Stimulated activated CD4-positive, alpha-beta T cell treated with anti-CD3 and anti-CD28 coated beads, Interleukin-4, amount 100 ng/mL, for 1 hour (primary cell): Measurements from ENCODE around the gene CHMP2A.

ENCODE experiments used
- DNase-seq: peaks from one replicate; pipeline ENCODE4 v3.0.0-alpha.2; 2020

Gene CHMP2A

GRCh38 chr19:58569943-58570670, 15.2 kb upstream of the CHMP2A start:
- peak; percentile 1 for DNase-seq

- DNase-seq, result no peak
These were observed 14.5 kb upstream of the CHMP2A start for GRCh38 chr19:58569191-58569942.

GRCh38 chr19:58568453-58569130, 13.7 kb upstream of the CHMP2A start:
- DNase-seq, result peak; percentile 1

DNA sequence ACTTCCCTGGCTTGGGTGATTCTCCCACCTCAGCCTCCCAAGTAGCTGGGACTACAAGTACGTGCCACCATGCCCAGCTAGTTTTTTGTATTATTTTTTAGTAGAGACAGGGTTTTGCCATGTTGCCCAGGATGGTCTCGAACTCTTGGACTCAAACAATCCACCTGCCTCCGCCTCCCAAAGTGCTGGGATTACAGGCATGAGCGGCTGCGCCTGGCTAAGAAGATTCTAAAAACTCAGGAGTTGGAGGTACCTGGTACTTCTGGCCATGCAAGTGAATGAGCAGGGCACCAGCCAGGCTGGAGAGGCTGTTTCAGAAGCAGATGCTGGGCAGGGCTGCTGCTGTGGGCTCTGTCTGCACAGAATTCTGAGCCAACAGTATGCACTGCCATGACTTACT, 12.1 kb upstream of the CHMP2A start:
- DNase-seq, result no peak

DNA sequence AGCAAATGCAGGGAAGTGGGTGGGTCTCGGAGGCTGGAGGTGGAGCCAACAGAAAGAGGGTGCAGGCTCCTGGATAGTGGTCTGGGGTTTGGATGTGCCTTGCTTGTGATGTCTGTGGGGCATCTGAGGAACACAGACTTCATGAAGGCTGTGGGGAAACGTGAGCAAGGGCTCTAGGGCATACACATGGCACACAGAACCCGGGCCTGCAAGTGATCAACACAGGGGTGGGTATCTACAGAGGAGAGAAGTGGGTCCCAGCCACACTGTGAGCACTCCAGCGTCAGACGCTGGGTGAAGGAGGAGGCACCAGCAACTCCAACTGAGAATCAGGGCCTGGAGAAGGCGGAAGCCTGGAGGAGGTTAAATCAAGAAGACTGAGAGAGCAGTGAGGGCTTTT, 8.9 kb upstream of the CHMP2A start:
- DNase-seq, result no peak

- peak; percentile 42 for DNase-seq
These were observed 8.2 kb upstream of the CHMP2A start for GRCh38 chr19:58563034-58563573.

DNA sequence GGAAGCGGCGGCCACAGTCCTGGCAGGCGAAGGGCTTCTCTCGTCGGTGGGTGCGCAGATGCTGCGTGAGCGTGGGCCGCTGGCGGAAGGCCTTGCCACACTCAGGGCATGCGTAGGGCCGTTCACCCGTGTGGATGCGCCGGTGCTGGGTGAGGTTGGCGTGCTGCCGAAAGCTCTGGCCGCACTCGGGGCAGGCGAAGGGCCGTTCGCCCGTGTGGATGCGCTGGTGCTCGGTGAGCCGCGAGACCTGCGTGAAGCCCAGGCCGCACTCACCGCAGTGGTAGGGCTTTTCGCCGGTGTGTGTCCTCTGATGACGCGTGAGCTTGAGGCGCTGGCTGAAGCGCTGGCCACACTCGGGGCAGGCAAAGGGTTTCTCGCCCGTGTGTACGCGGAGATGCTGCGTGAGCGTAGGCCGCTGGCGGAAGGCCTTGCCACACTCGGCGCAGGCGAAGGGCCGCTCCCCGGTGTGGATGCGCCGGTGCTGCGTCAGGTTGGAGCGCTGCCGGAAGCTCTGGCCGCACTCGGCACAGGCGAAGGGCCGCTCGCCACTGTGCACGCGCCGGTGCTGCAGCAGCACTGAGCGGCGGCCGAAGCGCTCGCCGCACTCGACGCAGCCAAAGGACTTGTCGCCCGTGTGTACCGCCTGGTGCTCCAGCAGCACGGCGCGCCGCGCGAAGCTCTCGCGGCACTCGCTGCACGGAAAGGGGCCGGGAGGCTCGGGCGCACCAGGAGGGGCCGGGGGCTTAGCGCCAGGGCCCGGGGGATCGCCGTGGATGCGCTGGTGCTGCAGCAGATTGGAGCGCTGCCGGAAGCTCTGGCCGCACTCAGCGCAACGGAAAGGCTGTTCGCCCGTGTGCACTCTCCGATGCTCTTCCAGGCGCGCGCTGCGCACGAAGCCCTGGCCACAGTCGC, 7.5 kb upstream of the CHMP2A start:
- peak; percentile 36 for DNase-seq

DNA sequence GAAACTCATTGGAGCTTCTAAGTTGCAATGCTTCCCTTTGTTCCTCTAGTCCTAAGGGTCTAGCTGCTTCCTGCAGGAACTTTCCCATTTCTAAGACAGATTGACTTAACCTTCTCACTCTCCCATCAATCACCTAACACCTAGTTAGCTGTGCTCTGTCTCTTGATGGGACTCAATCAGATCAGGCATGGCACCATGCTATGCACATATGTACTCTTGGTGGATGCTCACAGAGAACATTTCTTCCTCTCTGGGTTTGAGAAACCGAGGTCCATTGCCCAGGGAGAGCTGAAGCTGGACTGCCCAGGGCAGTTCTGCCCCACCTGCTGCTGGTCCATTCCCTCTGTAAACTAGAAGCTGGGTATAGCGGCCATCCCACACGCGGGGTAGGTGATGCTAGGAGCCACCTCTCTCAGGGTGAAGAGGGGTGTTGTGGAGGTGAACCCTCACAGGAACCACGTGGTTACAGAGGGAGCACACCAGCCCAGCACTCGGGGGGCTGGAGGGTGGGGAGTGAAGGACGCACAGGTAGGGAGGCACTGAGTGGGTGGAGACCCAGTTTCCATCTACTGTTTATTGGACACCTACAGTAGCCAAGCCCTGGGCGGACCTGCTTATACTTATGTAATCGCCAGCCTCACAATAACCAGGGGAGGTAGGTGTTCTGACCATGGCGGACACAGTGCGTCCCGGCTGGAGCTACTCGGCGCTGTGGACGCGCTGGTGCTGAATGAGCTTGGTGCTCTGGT, 6.6 kb upstream of the CHMP2A start:
- no peak for DNase-seq

- DNase-seq, result no peak
These were observed 6.0 kb upstream of the CHMP2A start for GRCh38 chr19:58560921-58561320.

DNA sequence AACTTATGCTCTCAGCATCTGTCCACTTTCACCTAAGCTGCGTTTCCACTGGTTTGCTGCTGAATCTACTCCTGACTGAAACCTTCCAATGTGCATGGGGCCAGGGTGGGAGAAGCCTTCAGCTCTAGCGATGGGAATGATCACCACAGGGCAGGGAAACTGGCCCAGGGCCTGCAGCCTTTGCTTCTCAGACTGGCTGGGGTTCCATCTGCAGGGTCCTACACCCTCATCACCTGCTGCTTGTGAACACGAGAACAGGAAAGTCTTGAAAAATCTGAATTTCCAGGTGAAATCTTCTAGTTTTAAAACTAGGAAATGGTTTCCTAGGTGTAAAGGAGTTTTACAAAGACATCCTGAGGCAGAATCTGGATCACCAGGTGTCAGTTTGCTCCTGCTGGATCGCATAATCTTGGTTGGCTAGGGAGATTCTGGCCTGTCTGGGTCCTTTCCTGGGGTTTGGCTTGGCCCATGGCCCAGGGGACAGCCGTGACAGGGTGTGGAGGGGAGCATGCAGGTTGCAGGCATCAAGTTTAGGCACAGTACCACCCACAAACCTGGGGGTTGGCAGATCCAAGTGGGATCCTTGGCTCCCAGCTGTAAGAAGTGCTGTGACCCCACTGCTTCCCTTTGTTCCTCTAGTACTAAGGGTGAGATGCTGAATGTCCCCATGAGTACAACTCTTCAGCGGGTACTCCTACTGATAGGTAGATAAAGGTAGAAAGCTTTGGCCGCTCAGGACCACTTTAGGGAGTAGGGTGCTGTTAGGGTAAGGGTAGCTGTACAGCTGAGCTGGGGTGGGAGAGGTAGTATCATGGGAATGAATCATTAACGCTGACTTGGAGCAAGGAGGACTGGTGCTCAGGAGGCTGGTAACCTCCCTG, 5.3 kb upstream of the CHMP2A start:
- no peak for DNase-seq

DNA sequence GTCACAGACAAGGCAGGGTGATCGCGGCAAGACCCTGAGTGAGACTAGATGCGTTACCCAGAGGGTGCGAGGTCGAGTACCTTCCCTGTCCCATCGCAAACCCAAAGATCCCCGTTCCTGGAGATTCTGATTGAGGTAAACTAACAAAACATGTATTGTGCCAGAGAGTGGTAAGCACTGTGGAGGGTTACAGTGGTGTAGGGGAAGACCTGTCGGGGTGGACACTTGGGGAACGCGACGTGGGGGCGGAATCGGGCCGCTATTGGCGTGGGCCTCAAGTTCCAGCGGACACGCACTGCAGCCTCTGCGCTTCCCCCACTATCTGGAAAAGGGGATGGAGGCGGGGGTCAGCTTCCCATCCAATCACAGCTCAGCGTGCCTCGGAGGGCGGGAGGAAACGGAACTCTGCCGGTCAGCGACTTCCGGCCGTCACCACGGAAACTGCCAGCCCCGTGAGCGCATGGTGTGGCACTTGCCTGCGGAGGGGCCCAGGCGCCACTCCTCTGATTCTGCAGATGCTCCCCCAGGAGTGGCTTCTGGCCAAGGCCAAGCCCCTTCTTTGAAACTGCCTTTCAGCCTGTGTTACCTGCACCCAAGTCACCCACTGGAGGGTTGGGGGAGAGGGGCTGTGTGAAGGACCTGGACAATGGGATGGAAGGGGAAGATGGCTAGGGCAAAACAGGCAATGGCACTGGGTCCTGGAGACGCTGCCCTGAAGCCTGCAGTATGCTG, 4.5 kb upstream of the CHMP2A start:
- DNase-seq, result peak; percentile 61

- peak; percentile 100 for DNase-seq
These were observed 3.8 kb upstream of the CHMP2A start for GRCh38 chr19:58558623-58559274.

- DNase-seq, result peak; percentile 67
These were observed 3.2 kb upstream of the CHMP2A start, which contains the start of gene UBE2M for GRCh38 chr19:58558066-58558622. Gene UBE2M, minus strand, starts transcription at chr19:58558611. Its CDS starts 230 bp downstream, at chr19:58558381.

DNA sequence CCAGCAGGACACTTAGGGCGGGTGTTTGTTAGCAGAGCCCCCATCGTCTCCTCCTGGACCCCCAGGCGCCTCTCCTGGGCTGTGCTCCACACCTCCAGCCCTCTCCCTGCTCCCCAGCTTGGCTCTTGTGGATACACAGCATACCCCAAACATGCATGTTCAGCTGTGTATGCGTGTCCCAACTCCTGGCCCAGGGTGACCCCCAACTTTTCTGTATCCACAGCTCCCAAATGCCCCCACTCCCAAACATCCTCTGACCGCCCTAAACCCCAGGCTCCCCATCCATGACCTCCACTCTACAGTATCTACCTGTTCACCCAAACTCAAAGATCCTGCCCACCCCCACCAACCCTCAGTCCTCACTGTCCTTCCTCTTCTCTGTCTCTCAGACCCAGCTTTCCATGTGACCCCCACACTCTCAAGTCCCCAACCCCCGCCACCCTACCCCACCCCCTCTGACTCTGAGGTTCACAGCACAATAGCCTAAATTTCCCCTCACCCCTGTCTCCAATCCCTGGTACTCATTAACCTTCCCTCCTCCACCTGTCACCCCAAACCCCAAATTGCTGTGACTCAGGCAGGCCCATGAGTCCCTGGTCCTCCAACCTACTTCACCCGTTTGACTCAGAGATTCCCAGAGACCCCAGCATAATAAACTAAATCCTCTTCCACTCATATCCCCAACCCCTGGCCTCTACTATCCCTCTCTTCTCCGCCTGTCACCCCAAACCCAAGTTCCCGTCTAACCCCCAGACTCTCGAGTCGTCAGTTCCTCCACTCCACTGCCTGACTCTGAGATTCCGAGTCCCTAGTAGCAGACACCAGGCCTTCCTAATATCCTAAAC, 2.5 kb upstream of the CHMP2A start:
- DNase-seq, result no peak

DNA sequence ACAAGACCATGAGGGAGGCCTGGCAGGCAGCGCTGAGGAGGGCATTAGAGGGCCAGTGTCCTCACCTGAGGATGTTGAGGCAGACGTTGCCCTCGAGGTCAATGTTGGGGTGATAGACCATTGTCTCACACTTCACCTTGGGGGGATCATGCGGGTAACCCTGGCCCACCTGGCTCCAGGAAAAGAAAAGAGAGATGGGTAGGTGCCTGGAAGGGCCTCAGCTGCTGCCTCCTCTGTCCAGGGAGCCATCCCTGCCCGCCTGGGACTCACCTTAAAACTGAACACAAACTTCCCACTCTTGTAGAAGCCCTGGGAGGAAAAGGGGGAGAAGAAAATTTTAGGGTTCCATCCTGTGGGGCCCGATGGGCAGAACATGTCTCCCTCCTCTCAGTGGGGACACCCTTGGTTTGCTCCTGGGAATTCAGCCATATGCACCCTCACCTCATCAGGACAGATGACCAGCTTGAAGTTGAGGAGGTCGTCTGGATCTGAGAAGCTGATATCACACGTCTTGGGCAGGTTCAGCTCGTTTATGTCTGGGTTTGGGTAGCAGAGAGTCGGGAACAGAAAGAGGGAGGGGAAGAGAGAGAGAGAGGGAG, 1.8 kb upstream of the CHMP2A start:
- DNase-seq, result no peak

GRCh38 chr19:58555920-58556621, 1.2 kb upstream of the CHMP2A start:
- no peak for DNase-seq

GRCh38 chr19:58555369-58555885, 522 bp upstream of the CHMP2A start:
- DNase-seq, result no peak
